H9 (cell line): ENCODE data around the gene RPL23. TPM values are rescaled to one million over a fixed set of nuclear protein-coding genes. Genes with fewer than 3 reads are reported as not detected.

ENCODE experiments used
- DNase-seq: peaks from one replicate; pipeline ENCODE4 v3.0.0-alpha.2; 2017
- H2AFZ ChIP-seq: one replicate; pipeline ENCODE4 v1.6.1; 2013; ENCODE audit warnings: mild to moderate bottlenecking, low read length, control low read depth, moderate library complexity
- H2AK5ac ChIP-seq: 2 replicates; pipeline ENCODE4 v1.6.1; 2013; ENCODE audit warnings: low read length, control low read depth, mixed read lengths; ENCODE audit not compliant: insufficient read length
- H2BK120ac ChIP-seq: one replicate; pipeline ENCODE4 v1.6.1; 2013; ENCODE audit warnings: low read depth, mild to moderate bottlenecking, low read length, control low read depth, inconsistent platforms; ENCODE audit not compliant: poor library complexity, severe bottlenecking
- H2BK12ac ChIP-seq: 2 replicates; pipeline ENCODE4 v1.6.1; 2013; ENCODE audit warnings: low read length, control low read depth, mixed read lengths, low read depth; ENCODE audit not compliant: insufficient read length
- H2BK15ac ChIP-seq: 2 replicates; pipeline ENCODE4 v1.6.1; 2013; ENCODE audit warnings: low read depth, low read length, control low read depth
- H2BK20ac ChIP-seq: one replicate; pipeline ENCODE4 v1.6.1; 2013; ENCODE audit warnings: low read depth, mild to moderate bottlenecking, low read length, control low read depth, inconsistent platforms; ENCODE audit not compliant: poor library complexity, severe bottlenecking
- H2BK5ac ChIP-seq: 2 replicates; pipeline ENCODE4 v1.6.1; 2013; ENCODE audit warnings: low read length, control low read depth, mixed read lengths; ENCODE audit not compliant: insufficient read length
- H3K14ac ChIP-seq: 2 replicates; pipeline ENCODE4 v1.6.1; 2013; ENCODE audit warnings: low read length, control low read depth; ENCODE audit not compliant: insufficient read depth
- H3K18ac ChIP-seq: 2 replicates; pipeline ENCODE4 v1.6.1; 2013; ENCODE audit warnings: low read depth, mild to moderate bottlenecking, mixed read lengths, low read length, control low read depth; ENCODE audit not compliant: insufficient read length
- H3K23ac ChIP-seq: 2 replicates; pipeline ENCODE4 v1.6.1; 2013; ENCODE audit warnings: low read length, control low read depth, mixed read lengths, low read depth; ENCODE audit not compliant: insufficient read length
- H3K23me2 ChIP-seq: 2 replicates; pipeline ENCODE4 v1.6.1; 2013; ENCODE audit warnings: low read depth, mild to moderate bottlenecking, mixed read lengths, low read length, control low read depth; ENCODE audit not compliant: insufficient read length, poor library complexity, severe bottlenecking
- H3K27ac ChIP-seq: 2 replicates; pipeline ENCODE4 v1.5.1; 2013; ENCODE audit warnings: low read length, control low read depth, mixed read lengths, low read depth; ENCODE audit not compliant: insufficient read length
- H3K27me3 ChIP-seq: 2 replicates; pipeline ENCODE4 v1.6.1; 2013; ENCODE audit warnings: low read length, control low read depth, inconsistent platforms; ENCODE audit not compliant: insufficient read depth
- H3K4ac ChIP-seq: 2 replicates; pipeline ENCODE4 v1.6.1; 2013; ENCODE audit warnings: low read depth, mild to moderate bottlenecking, control low read depth, inconsistent platforms, low read length, moderate library complexity
- H3K4me1 ChIP-seq: 2 replicates; pipeline ENCODE4 v1.6.1; 2013; ENCODE audit warnings: low read length, control low read depth, inconsistent platforms; ENCODE audit not compliant: insufficient read depth
- H3K4me2 ChIP-seq: 2 replicates; pipeline ENCODE4 v1.6.1; 2013; ENCODE audit warnings: low read length, control low read depth, mixed read lengths; ENCODE audit not compliant: insufficient read length, insufficient read depth
- H3K56ac ChIP-seq: 2 replicates; pipeline ENCODE4 v1.6.1; 2013; ENCODE audit warnings: low read depth, mild to moderate bottlenecking, mixed read lengths, low read length, control low read depth; ENCODE audit not compliant: insufficient read length
- H3K79me1 ChIP-seq: 2 replicates; pipeline ENCODE4 v1.6.1; 2013; ENCODE audit warnings: low read depth, mild to moderate bottlenecking, moderate library complexity, low read length, control low read depth, inconsistent platforms; ENCODE audit not compliant: insufficient read depth, poor library complexity, severe bottlenecking
- H3K79me2 ChIP-seq: 2 replicates; pipeline ENCODE4 v1.6.1; 2013; ENCODE audit warnings: low read length, control low read depth, inconsistent platforms; ENCODE audit not compliant: insufficient read depth
- H3K9ac ChIP-seq: 2 replicates; pipeline ENCODE4 v1.6.1; 2013; ENCODE audit warnings: low read length, control low read depth, mixed read lengths; ENCODE audit not compliant: insufficient read length; ENCODE audit errors: extremely low read depth
- H3K9me3 ChIP-seq: one replicate; pipeline ENCODE4 v1.6.1; 2013; ENCODE audit warnings: low read depth, low read length, inconsistent platforms; ENCODE audit not compliant: control insufficient read depth
- H3T11ph ChIP-seq: one replicate; pipeline ENCODE4 v1.6.1; 2013; ENCODE audit warnings: mild to moderate bottlenecking, low read length, control low read depth, inconsistent platforms
- H4K20me1 ChIP-seq: one replicate; pipeline ENCODE4 v1.6.1; 2013; ENCODE audit not compliant: control insufficient read depth, insufficient read length, insufficient read depth
- H4K5ac ChIP-seq: 2 replicates; pipeline ENCODE4 v1.6.1; 2013; ENCODE audit warnings: low read depth, mild to moderate bottlenecking, mixed read lengths, low read length, control low read depth; ENCODE audit not compliant: insufficient read length
- H4K8ac ChIP-seq: replicated peaks from 2 replicates; pipeline ENCODE4 v1.6.1; 2013; ENCODE audit warnings: low read length, control low read depth, mixed read lengths, low read depth; ENCODE audit not compliant: insufficient read length
- H4K91ac ChIP-seq: 2 replicates; pipeline ENCODE4 v1.6.1; 2013; ENCODE audit warnings: low read depth, mild to moderate bottlenecking, moderate library complexity, mixed read lengths, low read length, control low read depth; ENCODE audit not compliant: insufficient read length
- H3K27ac Mint-ChIP-seq, 3 experiments: 2 replicates in 2 of 3; 3 replicates in 1 of 3; pipeline ENCODE4 v1.8.0; 2020 to 2021; ENCODE audit warnings: mixed read lengths in 3 of 3, mild to moderate bottlenecking in 1 of 3, moderate library complexity in 1 of 3
- H3K27me3 Mint-ChIP-seq: 2 replicates; pipeline ENCODE4 v1.8.0; 2021; ENCODE audit warnings: low read depth, mild to moderate bottlenecking, moderate library complexity, mixed read lengths
- H3K36me3 Mint-ChIP-seq, 3 experiments: 2 replicates in 2 of 3; 3 replicates in 1 of 3; pipeline ENCODE4 v1.8.0; 2020 to 2021; ENCODE audit warnings: low read depth in 3 of 3, mixed read lengths in 3 of 3; ENCODE audit not compliant: insufficient read depth in 1 of 3
- H3K4me1 Mint-ChIP-seq, 2 experiments: 2 replicates each; pipeline ENCODE4 v1.8.0; 2020; ENCODE audit warnings: mixed read lengths in 2 of 2
- H3K4me3 Mint-ChIP-seq, 2 experiments: 2 replicates in 1 of 2; 3 replicates in 1 of 2; pipeline ENCODE4 v1.8.0; 2020 to 2021; ENCODE audit warnings: mild to moderate bottlenecking in 2 of 2, mixed read lengths in 2 of 2, moderate library complexity in 1 of 2
- H3K9me3 Mint-ChIP-seq, 2 experiments: 2 replicates in 1 of 2; 3 replicates in 1 of 2; pipeline ENCODE4 v1.8.0; 2020; ENCODE audit warnings: mild to moderate bottlenecking in 2 of 2, mixed read lengths in 2 of 2, moderate library complexity in 1 of 2
- CTCF ChIP-seq: fragments of 200-600 bp; sonication (generic); conservative IDR thresholded peaks from 3 replicates; pipeline ENCODE4 v1.8.0; 2021; ENCODE audit warnings: antibody characterized with exemption, mild to moderate bottlenecking
- WGBS: extraction: QIAGEN DNeasy Blood & Tissue Kit; methylation state at CpG from one replicate; pipeline ENCODE4 v1.1.7; 2013; ENCODE audit warnings: missing lambda C conversion rate, low lambda C conversion rate, mixed read lengths; ENCODE audit not compliant: insufficient read length; ENCODE audit errors: extremely low coverage; 5-methylcytosine and 5-hydroxymethylcytosine counted together
- total RNA-seq: library from RNA; stranded (reverse); gene quantifications from 2 replicates; pipeline ENCODE4 v1.2.1, GENCODE V29; 2021

Gene RPL23
- total RNA-seq, 1 experiment from 2014 or later = 2,084 TPM

- Mint-ChIP-seq H3K9me3 (no peaks in the 10 kb centered on the region; a peak in 2 of 5 replicates), H3K4me1 (peaks cover 9 to 18% of the 10 kb centered on the region in 2 experiments), H3K4me3 (peak overlapping the region; percentile 87 to 96), H3K36me3 (peaks cover 0 to 5% (median 3%) of the 10 kb centered on the region in 3 experiments; a peak in 6 of 7 replicates), H3K27ac (peak overlapping the region; percentile 99 to 100 (median 100)), H3K27me3 (peaks cover 7% of the 10 kb centered on the region)
- no peak for TF ChIP-seq CTCF
- Histone ChIP-seq H2BK5ac (peak overlapping the region; percentile 41), H4K20me1 (peaks cover 5% of the 10 kb centered on the region), H3K56ac (peak overlapping the region; percentile 8), H3K4me2 (peak overlapping the region; percentile 99), H2BK120ac (peak overlapping the region; percentile 85), H3K4me1 (peaks cover 2% of the 10 kb centered on the region; the same call in 1 of the 2 replicates), H2AFZ (no peak overlapping the region), H3K9me3 (no peaks in the 10 kb centered on the region), H2BK15ac (no peak overlapping the region), H3K9ac (peak overlapping the region; percentile 92), H3K79me1 (peaks cover 7% of the 10 kb centered on the region), H2AK5ac (no peak overlapping the region), H2BK20ac (no peak overlapping the region), H3K23ac (no peak overlapping the region), H3K27ac (peak overlapping the region; percentile 73), H4K8ac (no peak overlapping the region), H3K23me2 (peaks cover 10% of the 10 kb centered on the region), H2BK12ac (no peak overlapping the region), H4K5ac (peak overlapping the region; percentile 73), H3K14ac (peak overlapping the region; percentile 94; the same call in 1 of the 2 replicates), H3K4ac (no peak overlapping the region; the same call in 1 of the 2 replicates), H3K27me3 (no peaks in the 10 kb centered on the region), H3T11ph (peak overlapping the region; percentile 9), H4K91ac (peak overlapping the region; percentile 9), H3K79me2 (peaks cover 9% of the 10 kb centered on the region; the same call in 1 of the 2 replicates), H3K18ac (peak overlapping the region; percentile 96)
- DNase-seq = no peak
- WGBS = no CpG with 5 or more reads among the region's 17 CpGs
Measured at GRCh38 chr17:38825762-38826247, 27.7 kb downstream of the RPL23 start.
